MM.1S (cell line): ENCODE data around the gene A2ML1.
A peak's percentile ranks its signal among the peaks of the same experiment; 100 is the strongest.

Experiments used
- DNase-seq: peaks from one replicate; pipeline ENCODE4 v3.0.0-alpha.2; 2015
- H2AFZ ChIP-seq: fragments of 300-600 bp; sonication (generic); 2 replicates; pipeline ENCODE4 v1.6.0; 2016; ENCODE audit warnings: antibody characterized with exemption, low read length
- H3F3A ChIP-seq: fragments of 300-600 bp; sonication (generic); 2 replicates; pipeline ENCODE4 v1.6.1; 2016; ENCODE audit warnings: mild to moderate bottlenecking, antibody characterized with exemption, low read length, moderate library complexity, mixed read lengths; ENCODE audit not compliant: insufficient read depth
- H3K27ac ChIP-seq: fragments of 300-600 bp; sonication (generic); 2 replicates; pipeline ENCODE4 v1.5.1; 2016; ENCODE audit warnings: mild to moderate bottlenecking, low read length
- H3K27me3 ChIP-seq: fragments of 300-600 bp; sonication (generic); replicated peaks from 2 replicates; pipeline ENCODE4 v1.6.0; 2016; ENCODE audit warnings: low read length; ENCODE audit not compliant: insufficient read depth
- H3K36me3 ChIP-seq: fragments of 300-600 bp; sonication (generic); replicated peaks from 2 replicates; pipeline ENCODE4 v1.6.1; 2016; ENCODE audit warnings: mild to moderate bottlenecking, low read length, mixed read lengths; ENCODE audit not compliant: insufficient read depth
- H3K4me1 ChIP-seq: fragments of 300-600 bp; sonication (generic); 2 replicates; pipeline ENCODE4 v1.6.1; 2016; ENCODE audit warnings: low read length, mixed read lengths
- H3K4me2 ChIP-seq: fragments of 300-600 bp; sonication (generic); 2 replicates; pipeline ENCODE4 v1.6.0; 2016; ENCODE audit warnings: low read depth, low read length
- H3K4me3 ChIP-seq: fragments of 300-600 bp; sonication (generic); 2 replicates; pipeline ENCODE4 v1.5.1; 2016; ENCODE audit warnings: low read length, mixed read lengths
- H3K79me2 ChIP-seq: fragments of 300-600 bp; sonication (generic); 2 replicates; pipeline ENCODE4 v1.6.1; 2016; ENCODE audit warnings: mixed run types, low read length, mixed read lengths
- H3K9ac ChIP-seq: fragments of 300-600 bp; sonication (generic); 2 replicates; pipeline ENCODE4 v1.6.1; 2016; ENCODE audit warnings: low read length, mixed read lengths
- H3K9me2 ChIP-seq: fragments of 300-600 bp; sonication (generic); replicated peaks from 2 replicates; pipeline ENCODE4 v1.6.1; 2016; ENCODE audit warnings: mild to moderate bottlenecking, low read length, mixed read lengths; ENCODE audit not compliant: insufficient read depth
- H3K9me3 ChIP-seq: fragments of 300-600 bp; sonication (generic); replicated peaks from 2 replicates; pipeline ENCODE4 v1.6.1; 2016; ENCODE audit warnings: mild to moderate bottlenecking, low read length, mixed read lengths; ENCODE audit not compliant: insufficient read depth
- H4K20me1 ChIP-seq: fragments of 300-600 bp; sonication (generic); 2 replicates; pipeline ENCODE4 v1.6.1; 2016; ENCODE audit warnings: mild to moderate bottlenecking, low read length, moderate library complexity, mixed read lengths; ENCODE audit not compliant: insufficient read depth
- CTCF ChIP-seq: fragments of 300-600 bp; sonication (generic); IDR thresholded peaks from 2 replicates; pipeline ENCODE4 v1.5.1; 2016; ENCODE audit warnings: antibody characterized with exemption, low read length, mixed read lengths
- EZH2 ChIP-seq: fragments of 300-600 bp; sonication (generic); optimal IDR thresholded peaks from 2 replicates; pipeline ENCODE3; 2017; ENCODE audit warnings: low read depth, mild to moderate bottlenecking, antibody characterized with exemption, low read length, mixed read lengths
- EZH2phosphoT487 ChIP-seq: fragments of 300-600 bp; sonication (generic); IDR thresholded peaks from 2 replicates; pipeline ENCODE4 v1.6.1; 2018; ENCODE audit warnings: antibody characterized with exemption, low read length

The A2ML1 gene

GRCh38 chr12:8886502-8887284, 64.3 kb downstream of the A2ML1 start:
- TF ChIP-seq EZH2phosphoT487 (no peak), EZH2 (no peak), CTCF (no peak)
- H3K4me2 ChIP-seq, result no peak overlapping the region
- no peak overlapping the region for H3K9ac ChIP-seq
- no peaks in the 10 kb centered on the region for H3K79me2 ChIP-seq
- no peaks in the 10 kb centered on the region for H3K9me3 ChIP-seq
- peaks cover 13% of the 10 kb centered on the region for H3K27me3 ChIP-seq
- no peak overlapping the region for H3K4me3 ChIP-seq
- H3K36me3 ChIP-seq, result no peaks in the 10 kb centered on the region
- no peak for DNase-seq
- H3K27ac ChIP-seq, result no peak overlapping the region
- H3K9me2 ChIP-seq, result no peaks in the 10 kb centered on the region
- H4K20me1 ChIP-seq, result no peaks in the 10 kb centered on the region
- H3K4me1 ChIP-seq, result no peaks in the 10 kb centered on the region
- no peak overlapping the region for H2AFZ ChIP-seq
- H3F3A ChIP-seq, result no peaks in the 10 kb centered on the region

- Histone ChIP-seq H3K79me2 (no peaks in the 10 kb centered on the region), H3K4me3 (no peak overlapping the region), H3K4me1 (no peaks in the 10 kb centered on the region), H3K9me2 (no peaks in the 10 kb centered on the region), H2AFZ (no peak overlapping the region), H3K27ac (no peak overlapping the region), H3K36me3 (no peaks in the 10 kb centered on the region), H3K4me2 (no peak overlapping the region), H3K27me3 (peaks cover 8% of the 10 kb centered on the region), H3K9ac (no peak overlapping the region), H3F3A (no peaks in the 10 kb centered on the region), H3K9me3 (no peaks in the 10 kb centered on the region), H4K20me1 (no peaks in the 10 kb centered on the region)
- DNase-seq, result no peak
- no peak for TF ChIP-seq EZH2phosphoT487
- TF ChIP-seq CTCF, result no peak
- TF ChIP-seq EZH2, result no peak
Measured at GRCh38 chr12:8887285-8887715, 64.9 kb downstream of the A2ML1 start.

GRCh38 chr12:8890313-8891085, 68.1 kb downstream of the A2ML1 start:
- Histone ChIP-seq H2AFZ (peak overlapping the region; percentile 72), H3K27me3 (no peaks in the 10 kb centered on the region), H3K36me3 (no peaks in the 10 kb centered on the region), H3F3A (no peaks in the 10 kb centered on the region), H3K4me3 (peak overlapping the region; percentile 67), H3K27ac (no peak overlapping the region), H3K9me3 (no peaks in the 10 kb centered on the region), H3K79me2 (no peaks in the 10 kb centered on the region), H3K9ac (peak overlapping the region; percentile 33; the same call in 1 of the 2 replicates), H4K20me1 (no peaks in the 10 kb centered on the region), H3K9me2 (no peaks in the 10 kb centered on the region), H3K4me1 (no peaks in the 10 kb centered on the region), H3K4me2 (peak overlapping the region; percentile 62; the same call in 1 of the 2 replicates)
- TF ChIP-seq CTCF (peak; percentile 82), EZH2phosphoT487 (no peak)
- DNase-seq, result peak; percentile 51
